ENCODE data around the gene DMD. TPM values are rescaled to one million over a fixed set of nuclear protein-coding genes. Genes with fewer than 3 reads are reported as not detected.

The DMD gene
- total RNA-seq, 4 donors from 2014 or later: 18.7 to 69.5 (median 38.5) TPM

- Histone ChIP-seq H3K27me3 (no peaks in the 10 kb centered on the region), H3K4me3 (no peak overlapping the region), H3K4me1 (no peaks in the 10 kb centered on the region), H3K36me3 (no peaks in the 10 kb centered on the region), H3K9me3 (no peaks in the 10 kb centered on the region), H3K27ac (no peak overlapping the region)
- 74% methylated on average over 4 of the region's 4 CpGs for WGBS
- DNase-seq (ENCODE audit: low spot score in 2 of 2): no peak
- TF ChIP-seq POLR2AphosphoS5 (IDR thresholded peaks at IDR 0.05): no peak
- no peak for TF ChIP-seq CTCF (IDR thresholded peaks at IDR 0.05)
- TF ChIP-seq EP300 (IDR thresholded peaks at IDR 0.05): no peak
- no peak for TF ChIP-seq POLR2A (IDR thresholded peaks at IDR 0.05)
Measured at GRCh38 chrX:31551913-31552312, 1659.4 kb downstream of the DMD start.

- DNase-seq (ENCODE audit: low spot score in 2 of 2): no peak
- H3K27me3 ChIP-seq: no peaks in the 10 kb centered on the region
- no peaks in the 10 kb centered on the region for H3K4me1 ChIP-seq
- no peaks in the 10 kb centered on the region for H3K9me3 ChIP-seq
- H3K36me3 ChIP-seq: no peaks in the 10 kb centered on the region
- TF ChIP-seq EP300 (IDR thresholded peaks at IDR 0.05) (no peak), CTCF (IDR thresholded peaks at IDR 0.05) (no peak), POLR2A (IDR thresholded peaks at IDR 0.05) (no peak)
- no peak overlapping the region for H3K27ac ChIP-seq
- H3K4me3 ChIP-seq: no peak overlapping the region
- 55% methylated on average over 2 of the region's 2 CpGs for WGBS
Measured at GRCh38 chrX:31550158-31550557, 1661.2 kb downstream of the DMD start.

- Histone ChIP-seq H3K4me1 (no peaks in the 10 kb centered on the region), H3K27ac (no peak overlapping the region), H3K9me3 (no peaks in the 10 kb centered on the region), H3K36me3 (no peaks in the 10 kb centered on the region), H3K4me3 (no peak overlapping the region), H3K27me3 (no peaks in the 10 kb centered on the region)
- no peak for TF ChIP-seq POLR2A (IDR thresholded peaks at IDR 0.05)
- no peak for DNase-seq (ENCODE audit: low spot score in 2 of 2)
- WGBS: 53% methylated on average over 3 of the region's 3 CpGs
Measured at GRCh38 chrX:31547816-31548215, 1663.5 kb downstream of the DMD start.

- Histone ChIP-seq H3K27ac (no peak overlapping the region), H3K9me3 (no peaks in the 10 kb centered on the region), H3K36me3 (no peaks in the 10 kb centered on the region), H3K27me3 (no peaks in the 10 kb centered on the region), H3K4me3 (no peak overlapping the region), H3K4me1 (no peaks in the 10 kb centered on the region)
- no peak for DNase-seq (ENCODE audit: low spot score in 2 of 2)
- TF ChIP-seq EP300 (IDR thresholded peaks at IDR 0.05): no peak
- TF ChIP-seq CTCF (IDR thresholded peaks at IDR 0.05): no peak
- whole genome bisulfite sequencing: 78% methylated on average over 3 of the region's 3 CpGs
Measured at GRCh38 chrX:31547416-31547815, 1663.9 kb downstream of the DMD start.

- Histone ChIP-seq H3K36me3 (no peaks in the 10 kb centered on the region), H3K27ac (no peak overlapping the region), H3K4me3 (no peak overlapping the region), H3K9me3 (no peaks in the 10 kb centered on the region), H3K4me1 (no peaks in the 10 kb centered on the region), H3K27me3 (no peaks in the 10 kb centered on the region)
- no peak for DNase-seq (ENCODE audit: low spot score in 2 of 2)
- TF ChIP-seq POLR2AphosphoS5 (IDR thresholded peaks at IDR 0.05): no peak
- TF ChIP-seq POLR2A (IDR thresholded peaks at IDR 0.05): no peak
- TF ChIP-seq CTCF (IDR thresholded peaks at IDR 0.05): no peak
- TF ChIP-seq EP300 (IDR thresholded peaks at IDR 0.05): no peak
- 43% methylated on average over 3 of the region's 3 CpGs for WGBS
Measured at GRCh38 chrX:31546126-31546525, 1665.2 kb downstream of the DMD start.

- no peak for DNase-seq (ENCODE audit: low spot score in 2 of 2)
- 77% methylated on average over 5 of the region's 5 CpGs for WGBS
- no peaks in the 10 kb centered on the region for H3K36me3 ChIP-seq
- no peaks in the 10 kb centered on the region for H3K9me3 ChIP-seq
- H3K27me3 ChIP-seq: no peaks in the 10 kb centered on the region
- no peaks in the 10 kb centered on the region for H3K4me1 ChIP-seq
- no peak overlapping the region for H3K4me3 ChIP-seq
- H3K27ac ChIP-seq: no peak overlapping the region
- TF ChIP-seq POLR2AphosphoS5 (IDR thresholded peaks at IDR 0.05): no peak
- no peak for TF ChIP-seq EP300 (IDR thresholded peaks at IDR 0.05)
- TF ChIP-seq CTCF (IDR thresholded peaks at IDR 0.05): no peak
- TF ChIP-seq POLR2A (IDR thresholded peaks at IDR 0.05): no peak
Measured at GRCh38 chrX:31545726-31546125, 1665.6 kb downstream of the DMD start.
